Measurements from ENCODE around the gene PLD2. TPM values are rescaled to one million over a fixed set of nuclear protein-coding genes. Genes with fewer than 3 reads are reported as not detected.
A peak's percentile ranks its signal among the peaks of the same experiment; 100 is the strongest.

The PLD2 gene
- total and polyA plus RNA-seq, 10 of the 15 experiments (the other 5 are each of a cell fraction or from before 2014, with no cell fraction given): 0.71 to 16.5 (median 7.0) TPM

DNA sequence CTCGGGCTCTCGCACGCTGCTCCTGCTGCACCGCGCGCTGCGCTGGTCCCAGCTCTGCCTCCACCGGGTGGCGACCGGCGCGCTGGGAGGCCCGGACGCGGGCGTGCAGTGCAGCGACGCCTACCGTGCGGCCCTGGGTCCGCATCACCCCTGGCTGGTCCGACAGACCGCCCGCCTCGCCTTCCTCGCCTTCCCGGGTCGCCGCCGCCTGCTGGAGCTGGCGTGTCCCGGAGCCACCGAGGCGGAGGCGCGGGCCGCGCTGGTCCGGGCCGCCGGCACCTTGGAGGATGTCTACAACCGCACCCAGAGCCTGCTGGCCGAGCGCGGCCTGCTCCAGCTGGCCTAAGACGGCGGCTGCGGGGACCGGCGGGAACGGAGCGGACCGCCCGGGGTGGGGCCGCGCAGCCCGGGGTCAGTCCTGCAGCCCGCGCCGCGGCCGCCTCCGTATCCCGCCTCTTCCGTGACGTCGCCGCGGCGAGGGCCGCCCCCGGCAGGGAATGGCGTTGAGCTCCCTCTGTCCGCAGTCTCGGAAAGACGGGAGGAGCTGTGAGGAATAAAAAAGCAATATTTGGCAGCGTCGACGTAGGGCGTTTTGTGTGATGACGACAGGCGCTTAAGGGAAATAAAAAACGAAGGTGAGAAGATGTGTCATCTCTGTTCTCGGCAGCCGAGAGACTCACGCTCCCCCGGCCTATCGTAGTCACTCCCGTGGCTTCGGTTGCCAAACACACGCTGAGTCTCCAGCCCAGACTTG lies 16.8 kb upstream of the PLD2 start (continued):
- TF ChIP-seq, protein P1, sequence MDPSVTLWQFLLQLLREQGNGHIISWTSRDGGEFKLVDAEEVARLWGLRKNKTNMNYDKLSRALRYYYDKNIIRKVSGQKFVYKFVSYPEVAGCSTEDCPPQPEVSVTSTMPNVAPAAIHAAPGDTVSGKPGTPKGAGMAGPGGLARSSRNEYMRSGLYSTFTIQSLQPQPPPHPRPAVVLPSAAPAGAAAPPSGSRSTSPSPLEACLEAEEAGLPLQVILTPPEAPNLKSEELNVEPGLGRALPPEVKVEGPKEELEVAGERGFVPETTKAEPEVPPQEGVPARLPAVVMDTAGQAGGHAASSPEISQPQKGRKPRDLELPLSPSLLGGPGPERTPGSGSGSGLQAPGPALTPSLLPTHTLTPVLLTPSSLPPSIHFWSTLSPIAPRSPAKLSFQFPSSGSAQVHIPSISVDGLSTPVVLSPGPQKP (IDR thresholded peaks at IDR 0.05; ENCODE audit: low read depth, low read length): peak; percentile 75
- TF ChIP-seq KLF5 (IDR thresholded peaks at IDR 0.05; ENCODE audit: partially characterized antibody) (peak; percentile 83), NR2C2 (IDR thresholded peaks at IDR 0.05; ENCODE audit: borderline replicate concordance, control insufficient read depth, insufficient read length, low read depth) (no peak), SMARCA5 (IDR thresholded peaks at IDR 0.05) (peak; percentile 99), DPF2 (IDR thresholded peaks at IDR 0.05) (peak; percentile 91), RAD21 (IDR thresholded peaks at IDR 0.05; ENCODE audit: insufficient read depth, low read depth, low read length) (peak; percentile 38; the same call in 1 of the 2 replicates), POU2F2 (IDR thresholded peaks at IDR 0.05; ENCODE audit: borderline replicate concordance, low read depth, low read length) (0 out of 3 replicates have a peak, but pooled peaks have one; percentile 15), HCFC1 (IDR thresholded peaks at IDR 0.05; ENCODE audit: low read length) (no peak), TCF3 (IDR thresholded peaks at IDR 0.05; ENCODE audit: borderline replicate concordance, insufficient read depth, low read depth, low read length) (peak; percentile 63; the same call in 1 of the 2 replicates), SIN3A (IDR thresholded peaks at IDR 0.05; ENCODE audit: low read depth, low read length) (0 out of 2 replicates have a peak, but pooled peaks have one; percentile 51), CREB1 (IDR thresholded peaks at IDR 0.05; ENCODE audit: low read depth) (peak; percentile 80), ZNF217 (IDR thresholded peaks at IDR 0.05) (peak; percentile 87), NBN (IDR thresholded peaks at IDR 0.05) (0 out of 2 replicates have a peak, but pooled peaks have one; percentile 49), HDAC2 (IDR thresholded peaks at IDR 0.05) (no peak), SRF (IDR thresholded peaks at IDR 0.05; ENCODE audit: low read depth in 2 of 2, low read length in 2 of 2) (0 out of 4 replicates have a peak, but pooled peaks of 1 of the 2 experiments have one; percentile 44), TAF1 (IDR thresholded peaks at IDR 0.05; ENCODE audit: borderline replicate concordance, low read depth, low read length) (peak; percentile 22; the same call in 1 of the 2 replicates)
- TF ChIP-seq, protein P2, sequence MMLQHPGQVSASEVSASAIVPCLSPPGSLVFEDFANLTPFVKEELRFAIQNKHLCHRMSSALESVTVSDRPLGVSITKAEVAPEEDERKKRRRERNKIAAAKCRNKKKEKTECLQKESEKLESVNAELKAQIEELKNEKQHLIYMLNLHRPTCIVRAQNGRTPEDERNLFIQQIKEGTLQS (IDR thresholded peaks at IDR 0.05; ENCODE audit: borderline replicate concordance, extremely low read depth, low read depth, low read length): peak; percentile 14; the same call in 1 of the 2 replicates
- TF ChIP-seq, protein P3, sequence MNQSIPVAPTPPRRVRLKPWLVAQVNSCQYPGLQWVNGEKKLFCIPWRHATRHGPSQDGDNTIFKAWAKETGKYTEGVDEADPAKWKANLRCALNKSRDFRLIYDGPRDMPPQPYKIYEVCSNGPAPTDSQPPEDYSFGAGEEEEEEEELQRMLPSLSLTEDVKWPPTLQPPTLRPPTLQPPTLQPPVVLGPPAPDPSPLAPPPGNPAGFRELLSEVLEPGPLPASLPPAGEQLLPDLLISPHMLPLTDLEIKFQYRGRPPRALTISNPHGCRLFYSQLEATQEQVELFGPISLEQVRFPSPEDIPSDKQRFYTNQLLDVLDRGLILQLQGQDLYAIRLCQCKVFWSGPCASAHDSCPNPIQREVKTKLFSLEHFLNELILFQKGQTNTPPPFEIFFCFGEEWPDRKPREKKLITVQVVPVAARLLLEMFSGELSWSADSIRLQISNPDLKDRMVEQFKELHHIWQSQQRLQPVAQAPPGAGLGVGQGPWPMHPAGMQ (IDR thresholded peaks at IDR 0.05; ENCODE audit: borderline replicate concordance): no peak
- TF ChIP-seq, protein P4, sequence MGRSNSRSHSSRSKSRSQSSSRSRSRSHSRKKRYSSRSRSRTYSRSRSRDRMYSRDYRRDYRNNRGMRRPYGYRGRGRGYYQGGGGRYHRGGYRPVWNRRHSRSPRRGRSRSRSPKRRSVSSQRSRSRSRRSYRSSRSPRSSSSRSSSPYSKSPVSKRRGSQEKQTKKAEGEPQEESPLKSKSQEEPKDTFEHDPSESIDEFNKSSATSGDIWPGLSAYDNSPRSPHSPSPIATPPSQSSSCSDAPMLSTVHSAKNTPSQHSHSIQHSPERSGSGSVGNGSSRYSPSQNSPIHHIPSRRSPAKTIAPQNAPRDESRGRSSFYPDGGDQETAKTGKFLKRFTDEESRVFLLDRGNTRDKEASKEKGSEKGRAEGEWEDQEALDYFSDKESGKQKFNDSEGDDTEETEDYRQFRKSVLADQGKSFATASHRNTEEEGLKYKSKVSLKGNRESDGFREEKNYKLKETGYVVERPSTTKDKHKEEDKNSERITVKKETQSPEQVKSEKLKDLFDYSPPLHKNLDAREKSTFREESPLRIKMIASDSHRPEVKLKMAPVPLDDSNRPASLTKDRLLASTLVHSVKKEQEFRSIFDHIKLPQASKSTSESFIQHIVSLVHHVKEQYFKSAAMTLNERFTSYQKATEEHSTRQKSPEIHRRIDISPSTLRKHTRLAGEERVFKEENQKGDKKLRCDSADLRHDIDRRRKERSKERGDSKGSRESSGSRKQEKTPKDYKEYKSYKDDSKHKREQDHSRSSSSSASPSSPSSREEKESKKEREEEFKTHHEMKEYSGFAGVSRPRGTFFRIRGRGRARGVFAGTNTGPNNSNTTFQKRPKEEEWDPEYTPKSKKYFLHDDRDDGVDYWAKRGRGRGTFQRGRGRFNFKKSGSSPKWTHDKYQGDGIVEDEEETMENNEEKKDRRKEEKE (IDR thresholded peaks at IDR 0.05): 0 out of 2 replicates have a peak, but pooled peaks have one; percentile 27
- TF ChIP-seq, protein P5, sequence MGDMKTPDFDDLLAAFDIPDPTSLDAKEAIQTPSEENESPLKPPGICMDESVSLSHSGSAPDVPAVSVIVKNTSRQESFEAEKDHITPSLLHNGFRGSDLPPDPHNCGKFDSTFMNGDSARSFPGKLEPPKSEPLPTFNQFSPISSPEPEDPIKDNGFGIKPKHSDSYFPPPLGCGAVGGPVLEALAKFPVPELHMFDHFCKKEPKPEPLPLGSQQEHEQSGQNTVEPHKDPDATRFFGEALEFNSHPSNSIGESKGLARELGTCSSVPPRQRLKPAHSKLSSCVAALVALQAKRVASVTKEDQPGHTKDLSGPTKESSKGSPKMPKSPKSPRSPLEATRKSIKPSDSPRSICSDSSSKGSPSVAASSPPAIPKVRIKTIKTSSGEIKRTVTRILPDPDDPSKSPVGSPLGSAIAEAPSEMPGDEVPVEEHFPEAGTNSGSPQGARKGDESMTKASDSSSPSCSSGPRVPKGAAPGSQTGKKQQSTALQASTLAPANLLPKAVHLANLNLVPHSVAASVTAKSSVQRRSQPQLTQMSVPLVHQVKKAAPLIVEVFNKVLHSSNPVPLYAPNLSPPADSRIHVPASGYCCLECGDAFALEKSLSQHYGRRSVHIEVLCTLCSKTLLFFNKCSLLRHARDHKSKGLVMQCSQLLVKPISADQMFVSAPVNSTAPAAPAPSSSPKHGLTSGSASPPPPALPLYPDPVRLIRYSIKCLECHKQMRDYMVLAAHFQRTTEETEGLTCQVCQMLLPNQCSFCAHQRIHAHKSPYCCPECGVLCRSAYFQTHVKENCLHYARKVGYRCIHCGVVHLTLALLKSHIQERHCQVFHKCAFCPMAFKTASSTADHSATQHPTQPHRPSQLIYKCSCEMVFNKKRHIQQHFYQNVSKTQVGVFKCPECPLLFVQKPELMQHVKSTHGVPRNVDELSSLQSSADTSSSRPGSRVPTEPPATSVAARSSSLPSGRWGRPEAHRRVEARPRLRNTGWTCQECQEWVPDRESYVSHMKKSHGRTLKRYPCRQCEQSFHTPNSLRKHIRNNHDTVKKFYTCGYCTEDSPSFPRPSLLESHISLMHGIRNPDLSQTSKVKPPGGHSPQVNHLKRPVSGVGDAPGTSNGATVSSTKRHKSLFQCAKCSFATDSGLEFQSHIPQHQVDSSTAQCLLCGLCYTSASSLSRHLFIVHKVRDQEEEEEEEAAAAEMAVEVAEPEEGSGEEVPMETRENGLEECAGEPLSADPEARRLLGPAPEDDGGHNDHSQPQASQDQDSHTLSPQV (IDR thresholded peaks at IDR 0.05): peak; percentile 89
